Measurements from ENCODE around the gene DMRT3. TPM values are rescaled to one million over a fixed set of nuclear protein-coding genes. Genes with fewer than 3 reads are reported as not detected.

The DMRT3 gene
- total RNA-seq, 1 experiment from 2014 or later: not detected

DNA sequence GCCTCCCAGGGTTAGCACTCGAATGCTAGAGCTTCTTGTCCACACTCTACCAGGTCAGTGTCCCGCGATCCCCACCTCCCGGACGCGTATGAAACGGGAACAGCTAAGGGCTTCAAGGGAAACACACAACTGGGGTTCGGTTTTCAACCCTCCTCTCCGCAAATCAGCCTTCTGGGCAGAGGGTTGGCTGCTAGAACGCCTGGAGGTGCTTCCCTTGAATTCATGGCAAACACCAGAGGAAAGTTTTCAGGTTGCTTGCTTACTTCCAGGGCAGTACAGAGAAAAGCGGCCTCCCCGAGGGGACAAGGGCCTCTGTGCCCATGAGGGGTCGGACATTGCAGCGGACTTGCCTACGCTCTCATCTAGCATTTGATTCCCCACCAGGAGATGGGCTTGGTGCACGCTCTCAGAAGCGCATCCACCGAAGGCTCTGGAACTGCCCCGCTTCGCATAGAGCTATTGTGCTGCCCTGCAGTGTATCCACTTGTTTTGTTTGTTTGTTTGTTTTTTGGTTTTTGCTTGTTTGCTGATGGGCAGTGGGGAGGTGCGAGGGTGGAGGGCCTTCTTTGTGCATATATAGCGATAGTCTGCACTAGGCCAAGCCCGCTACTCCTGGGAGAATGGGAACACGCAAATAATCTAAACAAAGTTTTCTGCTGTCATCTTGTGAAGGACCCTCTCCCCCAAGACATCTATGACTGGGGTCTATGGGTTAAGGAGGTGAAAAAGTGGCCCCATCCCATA lies 1.3 kb upstream of the DMRT3 start:
- ChIA-PET POLR2A (no interaction called here), CTCF (interaction anchor here (0.6 to 3.1 kb wide), 11 partner anchors 9 to 83 kb away, joined by 3 to 14 read pairs (median 3); no protein-coding TSS in a partner anchor)
- Mint-ChIP-seq H3K4me1 (peaks cover 52% of the 10 kb centered on the region), H3K9me3 (no peaks in the 10 kb centered on the region), H3K27ac (no peak overlapping the region), H3K36me3 (no peaks in the 10 kb centered on the region), H3K4me3 (peak overlapping the region; percentile 61), H3K27me3 (ENCODE audit: low read depth) (peaks cover 98% of the 10 kb centered on the region)
- no peak for TF ChIP-seq FOXK1 (CRISPR knock-in tag; IDR thresholded peaks at IDR 0.05)
- TF ChIP-seq, protein P1, sequence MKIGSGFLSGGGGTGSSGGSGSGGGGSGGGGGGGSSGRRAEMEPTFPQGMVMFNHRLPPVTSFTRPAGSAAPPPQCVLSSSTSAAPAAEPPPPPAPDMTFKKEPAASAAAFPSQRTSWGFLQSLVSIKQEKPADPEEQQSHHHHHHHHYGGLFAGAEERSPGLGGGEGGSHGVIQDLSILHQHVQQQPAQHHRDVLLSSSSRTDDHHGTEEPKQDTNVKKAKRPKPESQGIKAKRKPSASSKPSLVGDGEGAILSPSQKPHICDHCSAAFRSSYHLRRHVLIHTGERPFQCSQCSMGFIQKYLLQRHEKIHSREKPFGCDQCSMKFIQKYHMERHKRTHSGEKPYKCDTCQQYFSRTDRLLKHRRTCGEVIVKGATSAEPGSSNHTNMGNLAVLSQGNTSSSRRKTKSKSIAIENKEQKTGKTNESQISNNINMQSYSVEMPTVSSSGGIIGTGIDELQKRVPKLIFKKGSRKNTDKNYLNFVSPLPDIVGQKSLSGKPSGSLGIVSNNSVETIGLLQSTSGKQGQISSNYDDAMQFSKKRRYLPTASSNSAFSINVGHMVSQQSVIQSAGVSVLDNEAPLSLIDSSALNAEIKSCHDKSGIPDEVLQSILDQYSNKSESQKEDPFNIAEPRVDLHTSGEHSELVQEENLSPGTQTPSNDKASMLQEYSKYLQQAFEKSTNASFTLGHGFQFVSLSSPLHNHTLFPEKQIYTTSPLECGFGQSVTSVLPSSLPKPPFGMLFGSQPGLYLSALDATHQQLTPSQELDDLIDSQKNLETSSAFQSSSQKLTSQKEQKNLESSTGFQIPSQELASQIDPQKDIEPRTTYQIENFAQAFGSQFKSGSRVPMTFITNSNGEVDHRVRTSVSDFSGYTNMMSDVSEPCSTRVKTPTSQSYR (CRISPR knock-in tag; IDR thresholded peaks at IDR 0.05): no peak
- DNase-seq (ENCODE audit: low spot score): peak; percentile 38
- ATAC-seq: no peak

DNA sequence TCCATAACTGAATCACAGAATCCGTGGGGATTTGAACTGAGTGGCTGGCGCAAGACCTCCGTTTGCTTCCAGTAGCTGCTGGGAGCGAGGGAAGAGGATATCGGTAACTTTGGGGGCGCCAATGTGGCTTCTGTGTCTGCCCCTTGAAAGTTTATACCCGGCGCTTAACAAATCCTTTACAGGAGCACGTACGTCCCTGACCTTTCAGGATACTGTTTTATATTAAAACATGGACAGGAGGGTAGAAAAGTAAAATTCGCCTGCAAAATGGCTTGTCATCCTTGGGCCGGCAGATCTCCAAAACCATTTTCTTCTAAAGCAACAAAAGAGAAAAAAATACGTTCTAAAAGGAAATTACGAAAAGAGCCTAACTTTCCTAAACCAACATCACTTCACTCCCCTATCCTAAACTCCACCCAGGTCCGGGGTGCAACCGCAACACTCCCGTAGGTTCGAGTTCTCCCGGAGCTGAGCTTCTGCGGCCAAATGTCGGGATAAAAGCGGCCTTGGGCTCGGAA lies 656 bp upstream of the DMRT3 start:
- Mint-ChIP-seq H3K4me3 (peak overlapping the region; percentile 61), H3K27me3 (ENCODE audit: low read depth) (peaks cover 98% of the 10 kb centered on the region)

More for the DNA sequence above, 656 bp upstream of the DMRT3 start:
- TF ChIP-seq, protein P2, sequence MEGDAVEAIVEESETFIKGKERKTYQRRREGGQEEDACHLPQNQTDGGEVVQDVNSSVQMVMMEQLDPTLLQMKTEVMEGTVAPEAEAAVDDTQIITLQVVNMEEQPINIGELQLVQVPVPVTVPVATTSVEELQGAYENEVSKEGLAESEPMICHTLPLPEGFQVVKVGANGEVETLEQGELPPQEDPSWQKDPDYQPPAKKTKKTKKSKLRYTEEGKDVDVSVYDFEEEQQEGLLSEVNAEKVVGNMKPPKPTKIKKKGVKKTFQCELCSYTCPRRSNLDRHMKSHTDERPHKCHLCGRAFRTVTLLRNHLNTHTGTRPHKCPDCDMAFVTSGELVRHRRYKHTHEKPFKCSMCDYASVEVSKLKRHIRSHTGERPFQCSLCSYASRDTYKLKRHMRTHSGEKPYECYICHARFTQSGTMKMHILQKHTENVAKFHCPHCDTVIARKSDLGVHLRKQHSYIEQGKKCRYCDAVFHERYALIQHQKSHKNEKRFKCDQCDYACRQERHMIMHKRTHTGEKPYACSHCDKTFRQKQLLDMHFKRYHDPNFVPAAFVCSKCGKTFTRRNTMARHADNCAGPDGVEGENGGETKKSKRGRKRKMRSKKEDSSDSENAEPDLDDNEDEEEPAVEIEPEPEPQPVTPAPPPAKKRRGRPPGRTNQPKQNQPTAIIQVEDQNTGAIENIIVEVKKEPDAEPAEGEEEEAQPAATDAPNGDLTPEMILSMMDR (IDR thresholded peaks at IDR 0.05): no peak
- TF ChIP-seq, protein P3, sequence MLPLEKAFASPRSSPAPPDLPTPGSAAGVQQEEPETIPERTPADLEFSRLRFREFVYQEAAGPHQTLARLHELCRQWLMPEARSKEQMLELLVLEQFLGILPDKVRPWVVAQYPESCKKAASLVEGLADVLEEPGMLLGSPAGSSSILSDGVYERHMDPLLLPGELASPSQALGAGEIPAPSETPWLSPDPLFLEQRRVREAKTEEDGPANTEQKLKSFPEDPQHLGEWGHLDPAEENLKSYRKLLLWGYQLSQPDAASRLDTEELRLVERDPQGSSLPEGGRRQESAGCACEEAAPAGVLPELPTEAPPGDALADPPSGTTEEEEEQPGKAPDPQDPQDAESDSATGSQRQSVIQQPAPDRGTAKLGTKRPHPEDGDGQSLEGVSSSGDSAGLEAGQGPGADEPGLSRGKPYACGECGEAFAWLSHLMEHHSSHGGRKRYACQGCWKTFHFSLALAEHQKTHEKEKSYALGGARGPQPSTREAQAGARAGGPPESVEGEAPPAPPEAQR (CRISPR knock-in tag; IDR thresholded peaks at IDR 0.05): no peak
- TF ChIP-seq ETV6 (CRISPR knock-in tag; IDR thresholded peaks at IDR 0.05) (no peak), ELF4 (CRISPR knock-in tag; IDR thresholded peaks at IDR 0.05; ENCODE audit: low read depth) (no peak)
- TF ChIP-seq, protein P4, sequence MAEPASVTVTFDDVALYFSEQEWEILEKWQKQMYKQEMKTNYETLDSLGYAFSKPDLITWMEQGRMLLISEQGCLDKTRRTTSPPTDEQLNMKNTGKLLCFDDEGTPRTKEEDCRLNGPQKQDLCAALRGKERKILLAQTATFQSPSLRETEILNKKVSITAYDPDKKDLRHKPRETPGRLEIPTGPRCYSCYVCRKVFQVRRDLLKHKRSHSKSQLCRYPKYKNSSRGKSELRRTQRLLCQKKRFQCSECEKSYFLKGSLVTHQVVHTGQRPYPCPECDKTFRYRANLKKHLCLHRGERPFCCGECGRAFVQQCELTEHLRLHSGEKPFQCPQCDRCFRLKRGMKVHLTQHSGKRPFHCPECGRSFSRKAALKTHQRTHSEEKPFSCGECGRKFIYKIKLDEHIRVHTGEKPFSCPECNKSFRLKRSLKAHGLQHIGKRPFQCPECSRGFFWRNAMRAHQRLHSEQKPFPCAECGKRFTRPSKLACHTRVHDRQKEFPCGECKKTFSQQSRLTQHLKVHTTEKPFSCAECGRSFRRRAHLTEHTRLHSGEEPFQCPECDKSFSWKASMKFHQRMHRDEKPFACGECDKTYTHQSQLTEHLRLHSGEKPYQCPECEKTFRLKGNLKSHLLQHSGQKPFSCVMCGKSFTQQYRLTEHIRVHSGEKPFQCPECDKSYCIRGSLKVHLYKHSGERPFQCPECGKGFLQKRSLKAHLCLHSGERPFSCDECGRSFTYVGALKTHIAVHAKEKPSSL (CRISPR knock-in tag; conservative IDR thresholded peaks at IDR 0.05): no peak
- TF ChIP-seq, protein P5, sequence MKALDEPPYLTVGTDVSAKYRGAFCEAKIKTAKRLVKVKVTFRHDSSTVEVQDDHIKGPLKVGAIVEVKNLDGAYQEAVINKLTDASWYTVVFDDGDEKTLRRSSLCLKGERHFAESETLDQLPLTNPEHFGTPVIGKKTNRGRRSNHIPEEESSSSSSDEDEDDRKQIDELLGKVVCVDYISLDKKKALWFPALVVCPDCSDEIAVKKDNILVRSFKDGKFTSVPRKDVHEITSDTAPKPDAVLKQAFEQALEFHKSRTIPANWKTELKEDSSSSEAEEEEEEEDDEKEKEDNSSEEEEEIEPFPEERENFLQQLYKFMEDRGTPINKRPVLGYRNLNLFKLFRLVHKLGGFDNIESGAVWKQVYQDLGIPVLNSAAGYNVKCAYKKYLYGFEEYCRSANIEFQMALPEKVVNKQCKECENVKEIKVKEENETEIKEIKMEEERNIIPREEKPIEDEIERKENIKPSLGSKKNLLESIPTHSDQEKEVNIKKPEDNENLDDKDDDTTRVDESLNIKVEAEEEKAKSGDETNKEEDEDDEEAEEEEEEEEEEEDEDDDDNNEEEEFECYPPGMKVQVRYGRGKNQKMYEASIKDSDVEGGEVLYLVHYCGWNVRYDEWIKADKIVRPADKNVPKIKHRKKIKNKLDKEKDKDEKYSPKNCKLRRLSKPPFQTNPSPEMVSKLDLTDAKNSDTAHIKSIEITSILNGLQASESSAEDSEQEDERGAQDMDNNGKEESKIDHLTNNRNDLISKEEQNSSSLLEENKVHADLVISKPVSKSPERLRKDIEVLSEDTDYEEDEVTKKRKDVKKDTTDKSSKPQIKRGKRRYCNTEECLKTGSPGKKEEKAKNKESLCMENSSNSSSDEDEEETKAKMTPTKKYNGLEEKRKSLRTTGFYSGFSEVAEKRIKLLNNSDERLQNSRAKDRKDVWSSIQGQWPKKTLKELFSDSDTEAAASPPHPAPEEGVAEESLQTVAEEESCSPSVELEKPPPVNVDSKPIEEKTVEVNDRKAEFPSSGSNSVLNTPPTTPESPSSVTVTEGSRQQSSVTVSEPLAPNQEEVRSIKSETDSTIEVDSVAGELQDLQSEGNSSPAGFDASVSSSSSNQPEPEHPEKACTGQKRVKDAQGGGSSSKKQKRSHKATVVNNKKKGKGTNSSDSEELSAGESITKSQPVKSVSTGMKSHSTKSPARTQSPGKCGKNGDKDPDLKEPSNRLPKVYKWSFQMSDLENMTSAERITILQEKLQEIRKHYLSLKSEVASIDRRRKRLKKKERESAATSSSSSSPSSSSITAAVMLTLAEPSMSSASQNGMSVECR (CRISPR knock-in tag; IDR thresholded peaks at IDR 0.05; ENCODE audit: borderline replicate concordance): no peak
- TF ChIP-seq, protein P6, sequence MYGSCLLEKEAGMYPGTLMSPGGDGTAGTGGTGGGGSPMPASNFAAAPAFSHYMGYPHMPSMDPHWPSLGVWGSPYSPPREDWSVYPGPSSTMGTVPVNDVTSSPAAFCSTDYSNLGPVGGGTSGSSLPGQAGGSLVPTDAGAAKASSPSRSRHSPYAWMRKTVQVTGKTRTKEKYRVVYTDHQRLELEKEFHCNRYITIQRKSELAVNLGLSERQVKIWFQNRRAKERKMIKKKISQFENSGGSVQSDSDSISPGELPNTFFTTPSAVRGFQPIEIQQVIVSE (CRISPR knock-in tag; IDR thresholded peaks at IDR 0.05; ENCODE audit: borderline replicate concordance): no peak
- TF ChIP-seq, protein P7, sequence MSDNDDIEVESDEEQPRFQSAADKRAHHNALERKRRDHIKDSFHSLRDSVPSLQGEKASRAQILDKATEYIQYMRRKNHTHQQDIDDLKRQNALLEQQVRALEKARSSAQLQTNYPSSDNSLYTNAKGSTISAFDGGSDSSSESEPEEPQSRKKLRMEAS (CRISPR knock-in tag; IDR thresholded peaks at IDR 0.05): no peak
- TF ChIP-seq, protein P8, sequence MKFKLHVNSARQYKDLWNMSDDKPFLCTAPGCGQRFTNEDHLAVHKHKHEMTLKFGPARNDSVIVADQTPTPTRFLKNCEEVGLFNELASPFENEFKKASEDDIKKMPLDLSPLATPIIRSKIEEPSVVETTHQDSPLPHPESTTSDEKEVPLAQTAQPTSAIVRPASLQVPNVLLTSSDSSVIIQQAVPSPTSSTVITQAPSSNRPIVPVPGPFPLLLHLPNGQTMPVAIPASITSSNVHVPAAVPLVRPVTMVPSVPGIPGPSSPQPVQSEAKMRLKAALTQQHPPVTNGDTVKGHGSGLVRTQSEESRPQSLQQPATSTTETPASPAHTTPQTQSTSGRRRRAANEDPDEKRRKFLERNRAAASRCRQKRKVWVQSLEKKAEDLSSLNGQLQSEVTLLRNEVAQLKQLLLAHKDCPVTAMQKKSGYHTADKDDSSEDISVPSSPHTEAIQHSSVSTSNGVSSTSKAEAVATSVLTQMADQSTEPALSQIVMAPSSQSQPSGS (CRISPR knock-in tag; IDR thresholded peaks at IDR 0.05; ENCODE audit: borderline replicate concordance, low read depth): no peak
- POLR2A ChIA-PET: no interaction called here
- H3K9me3 Mint-ChIP-seq: no peaks in the 10 kb centered on the region
- no peaks in the 10 kb centered on the region for H3K36me3 Mint-ChIP-seq
- peaks cover 51% of the 10 kb centered on the region for H3K4me1 Mint-ChIP-seq
- CTCF ChIA-PET: interaction anchor here (1.4 to 3.1 kb wide), 6 partner anchors 9 to 82 kb away, joined by 3 to 17 read pairs (median 4); no protein-coding TSS in a partner anchor
- ATAC-seq (no peak), DNase-seq (ENCODE audit: low spot score) (no peak)
- H3K27ac Mint-ChIP-seq: no peak overlapping the region
